HEK293T (cell line): ENCODE data around the gene USP8.
"Not testable (repeated sequence)": the region's sequence is repeated elsewhere in the genome, so short reads cannot be mapped to it uniquely, and the experiment has no call there.

Experiments used
- CTCF ChIA-PET: fragments of 350-600 bp; formaldehyde crosslinking; extraction: SDS; loops from one replicate; lab custom pipeline; 2021; ENCODE audit warnings: antibody characterized with exemption, inconsistent platforms; lab: Yijun Ruan, JAX
- POLR2A ChIA-PET: fragments of 350-600 bp; formaldehyde crosslinking; extraction: SDS; loops from one replicate; lab custom pipeline; 2020; ENCODE audit warnings: antibody characterized with exemption, inconsistent platforms; lab: Yijun Ruan, JAX
- DNase-seq: peaks from one replicate; pipeline ENCODE4 v3.0.0; 2012; ENCODE audit warnings: mixed read lengths; ENCODE audit errors: extremely low spot score
- ARNT ChIP-seq: fragments of 450-650 bp; IDR thresholded peaks from 2 replicates; pipeline ENCODE4 v1.6.1; 2017; ENCODE audit warnings: mild to moderate bottlenecking
- BHLHE40 ChIP-seq: fragments of 450-650 bp; IDR thresholded peaks from 2 replicates; pipeline ENCODE4 v1.6.1; 2016; ENCODE audit warnings: mild to moderate bottlenecking, moderate library complexity, borderline replicate concordance
- CTBP1 ChIP-seq: fragments of 450-650 bp; IDR thresholded peaks from 2 replicates; pipeline ENCODE4 v1.6.1; 2016; ENCODE audit warnings: borderline replicate concordance
- ELF4 ChIP-seq: fragments of 450-650 bp; IDR thresholded peaks from 2 replicates; pipeline ENCODE4 v1.6.1; 2017; ENCODE audit warnings: antibody characterized with exemption
- FOXA1 ChIP-seq: fragments of 450-650 bp; IDR thresholded peaks from 2 replicates; pipeline ENCODE4 v1.6.1; 2016; ENCODE audit warnings: mild to moderate bottlenecking
- FOXK2 ChIP-seq: fragments of 450-650 bp; IDR thresholded peaks from 2 replicates; pipeline ENCODE4 v1.6.1; 2016; ENCODE audit warnings: mild to moderate bottlenecking
- FOXM1 ChIP-seq: fragments of 450-650 bp; IDR thresholded peaks from 2 replicates; pipeline ENCODE4 v1.6.1; 2017; ENCODE audit warnings: mild to moderate bottlenecking, borderline replicate concordance
- HDGF ChIP-seq: fragments of 450-650 bp; IDR thresholded peaks from 2 replicates; pipeline ENCODE4 v1.6.1; 2017; ENCODE audit warnings: antibody characterized with exemption, borderline replicate concordance
- L3MBTL2 ChIP-seq: fragments of 450-650 bp; conservative IDR thresholded peaks from 2 replicates; pipeline ENCODE4 v1.6.1; 2016; ENCODE audit warnings: mild to moderate bottlenecking
- LEF1 ChIP-seq: fragments of 450-650 bp; IDR thresholded peaks from 2 replicates; pipeline ENCODE4 v1.6.1; 2017; ENCODE audit warnings: mild to moderate bottlenecking, borderline replicate concordance
- NFRKB ChIP-seq: fragments of 450-650 bp; IDR thresholded peaks from 2 replicates; pipeline ENCODE4 v1.6.1; 2016; ENCODE audit warnings: mild to moderate bottlenecking, moderate library complexity
- PKNOX1 ChIP-seq: fragments of 450-650 bp; IDR thresholded peaks from 2 replicates; pipeline ENCODE4 v1.6.1; 2016
- SP1 ChIP-seq: fragments of 450-650 bp; IDR thresholded peaks from 2 replicates; pipeline ENCODE4 v1.6.1; 2017
- SUZ12 ChIP-seq: fragments of 450-650 bp; IDR thresholded peaks from 2 replicates; pipeline ENCODE4 v1.6.1; 2016; ENCODE audit warnings: mild to moderate bottlenecking
- TARDBP ChIP-seq: fragments of 450-650 bp; IDR thresholded peaks from 2 replicates; pipeline ENCODE4 v1.6.1; 2016
- ZNF384 ChIP-seq: fragments of 450-650 bp; IDR thresholded peaks from 2 replicates; pipeline ENCODE4 v1.6.1; 2016

Gene USP8

GRCh38 chr15:50476143-50476542, 51.9 kb downstream of the USP8 start:
- POLR2A ChIA-PET = no interaction called here
- CTCF ChIA-PET = no interaction called here
- no peak for TF ChIP-seq LEF1
- no peak for TF ChIP-seq TARDBP
- no peak for TF ChIP-seq FOXA1
- no peak for TF ChIP-seq HDGF
- TF ChIP-seq ZNF384 = no peak
- TF ChIP-seq ELF4 = no peak
- no peak for TF ChIP-seq NFRKB
- no peak for TF ChIP-seq CTBP1
- no peak for TF ChIP-seq FOXM1
- TF ChIP-seq SUZ12 = no peak
- TF ChIP-seq L3MBTL2 = no peak
- no peak for DNase-seq

GRCh38 chr15:50484781-50485180, 60.6 kb downstream of the USP8 start:
- no peak for DNase-seq
- ChIA-PET POLR2A (no interaction called here), CTCF (no interaction called here)
- no peak for TF ChIP-seq FOXM1

- ChIA-PET POLR2A (no interaction called here), CTCF (interaction anchor here (0.7 kb wide), 1 partner anchor 334 kb away, joined by 4 read pairs; no protein-coding TSS in a partner anchor)
- no peak for TF ChIP-seq ZNF384
- no peak for TF ChIP-seq BHLHE40
- TF ChIP-seq SUZ12 = no peak
- TF ChIP-seq SP1 = no peak
- TF ChIP-seq NFRKB = no peak
- no peak for TF ChIP-seq L3MBTL2
- no peak for TF ChIP-seq ELF4
- no peak for TF ChIP-seq TARDBP
- no peak for TF ChIP-seq PKNOX1
- TF ChIP-seq HDGF = no peak
- no peak for TF ChIP-seq LEF1
- no peak for TF ChIP-seq ARNT
- no peak for TF ChIP-seq FOXK2
- no peak for TF ChIP-seq CTBP1
- no peak for TF ChIP-seq FOXA1
- DNase-seq = no peak
Measured at GRCh38 chr15:50485389-50485788, 61.2 kb downstream of the USP8 start.

- POLR2A ChIA-PET = no interaction called here
- CTCF ChIA-PET = no interaction called here
- TF ChIP-seq ZNF384 (no peak), CTBP1 (no peak), FOXM1 (no peak), LEF1 (no peak), FOXK2 (no peak), ELF4 (no peak), ARNT (no peak), NFRKB (no peak), PKNOX1 (no peak), SUZ12 (no peak), FOXA1 (no peak)
- no peak for DNase-seq
Measured at GRCh38 chr15:50487287-50487686, 63.1 kb downstream of the USP8 start.

GRCh38 chr15:50493625-50494024, 69.4 kb downstream of the USP8 start:
- ChIA-PET CTCF (no interaction called here), POLR2A (no interaction called here)
- TF ChIP-seq ZNF384 (no peak), LEF1 (no peak), FOXK2 (no peak)
- DNase-seq = no peak

GRCh38 chr15:50494547-50494946, 70.3 kb downstream of the USP8 start:
- POLR2A ChIA-PET, DNase-seq: not testable (repeated sequence)
- CTCF ChIA-PET = interaction anchor here (1.0 kb wide), 1 partner anchor 11 kb away, joined by 3 read pairs; no protein-coding TSS in a partner anchor

GRCh38 chr15:50496692-50497091, 72.5 kb downstream of the USP8 start:
- ChIA-PET POLR2A (no interaction called here), CTCF (no interaction called here)
- DNase-seq = no peak
- TF ChIP-seq SUZ12 = no peak
- no peak for TF ChIP-seq NFRKB
- TF ChIP-seq PKNOX1 = no peak
- no peak for TF ChIP-seq FOXK2
- no peak for TF ChIP-seq ARNT
- TF ChIP-seq ZNF384 = no peak

- DNase-seq = no peak
- ChIA-PET CTCF (no interaction called here), POLR2A (no interaction called here)
- TF ChIP-seq FOXM1 (no peak), TARDBP (no peak), ELF4 (no peak), L3MBTL2 (no peak), FOXA1 (no peak)
Measured at GRCh38 chr15:50500352-50500751, 76.1 kb downstream of the USP8 start.
